GM12878 (cell line): Measurements from ENCODE around the gene PRR20C. TPM values are rescaled to one million over a fixed set of nuclear protein-coding genes. Genes with fewer than 3 reads are reported as not detected.
"Not testable (repeated sequence)": the region's sequence is repeated elsewhere in the genome, so short reads cannot be mapped to it uniquely, and the experiment has no call there.

ENCODE experiments used
- ATAC-seq: fragments of 200-7000 bp; cut with Tn5 transposase; 3 replicates; pipeline ENCODE4 v1.9.1; 2020; ENCODE audit warnings: mild to moderate bottlenecking, moderate library complexity
- BruUV-seq: library from RNA; stranded (reverse); fragments of 400-500 nt; replicated peaks from 2 replicates; lab custom pipeline; 2021; lab: Mats Ljungman, UMichigan
- CTCF ChIA-PET: fragments of 300-600 bp; sonication (Branson Sonifier 250); formaldehyde crosslinking; extraction: SDS; loops from one replicate; lab custom pipeline; 2021; ENCODE audit warnings: inconsistent platforms; lab: Yijun Ruan, JAX
- POLR2A ChIA-PET: fragments of 350-600 bp; formaldehyde crosslinking; extraction: SDS; loops from one replicate; lab custom pipeline; 2021; ENCODE audit warnings: inconsistent platforms; lab: Charles Lee
- RAD21 ChIA-PET: fragments of 300-600 bp; sonication (Branson Sonifier 250); formaldehyde crosslinking; loops from one replicate; lab custom pipeline; 2023; ENCODE audit warnings: antibody characterized with exemption; ENCODE audit not compliant: unreplicated experiment; lab: Charles Lee
- SMC1A ChIA-PET: fragments of 300-600 bp; sonication (Branson Sonifier 250); formaldehyde crosslinking; loops from one replicate; lab custom pipeline; 2023; ENCODE audit not compliant: unreplicated experiment, uncharacterized antibody; lab: Charles Lee
- DNase-seq: peaks from one replicate; pipeline ENCODE4 v3.0.0-alpha.2; 2011; ENCODE audit warnings: low read depth, low spot score
- FAIRE-seq: peaks from 3 replicates; lab custom pipeline; 2011; peaks lifted over from hg19 to GRCh38; lab: Jason Lieb, UNC
- H2AFZ ChIP-seq: 2 replicates; pipeline ENCODE4 v1.6.0; 2011; ENCODE audit warnings: low read depth, low read length, control low read depth; ENCODE audit not compliant: control insufficient read depth
- H3K27ac ChIP-seq: 2 replicates; pipeline ENCODE4 v1.5.1; 2011; ENCODE audit warnings: control low read depth; ENCODE audit not compliant: control insufficient read depth, insufficient read depth
- H3K27me3 ChIP-seq, 2 experiments: replicated peaks in 1 of 2; 2 replicates each; pipeline versions ENCODE4 v1.6.0 to v1.6.1; 2011; ENCODE audit warnings: low read length in 1 of 2; ENCODE audit not compliant: control insufficient read depth in 2 of 2, insufficient read depth in 2 of 2
- H3K36me3 ChIP-seq, 2 experiments: 2 replicates each; pipeline ENCODE4 v1.5.1; 2011; ENCODE audit warnings: low read length in 1 of 2; ENCODE audit not compliant: control insufficient read depth in 2 of 2, insufficient read depth in 2 of 2
- H3K4me1 ChIP-seq: 2 replicates; pipeline ENCODE4 v1.6.1; 2011; ENCODE audit warnings: mild to moderate bottlenecking, low read length, moderate library complexity, mixed read lengths; ENCODE audit not compliant: control insufficient read depth, insufficient read depth
- H3K4me2 ChIP-seq: 2 replicates; pipeline ENCODE4 v1.6.0; 2011; ENCODE audit warnings: control low read depth; ENCODE audit not compliant: control insufficient read depth, insufficient read depth
- H3K4me3 ChIP-seq: fragments of 200-600 bp; sonication (generic); 2 replicates; pipeline ENCODE4 v1.5.1; 2016
- H3K79me2 ChIP-seq: 2 replicates; pipeline ENCODE4 v1.6.0; 2011; ENCODE audit warnings: low read length; ENCODE audit not compliant: control insufficient read depth, insufficient read depth
- H3K9ac ChIP-seq: 2 replicates; pipeline ENCODE4 v1.8.0; 2011; ENCODE audit warnings: low read length, control low read depth, mixed read lengths; ENCODE audit not compliant: control insufficient read depth, insufficient read depth
- H3K9me3 ChIP-seq: replicated peaks from 3 replicates; pipeline ENCODE4 v1.5.1; 2011; ENCODE audit warnings: mild to moderate bottlenecking, low read length; ENCODE audit not compliant: control insufficient read depth, insufficient read depth
- H4K20me1 ChIP-seq: 2 replicates; pipeline ENCODE4 v1.6.0; 2011; ENCODE audit not compliant: control insufficient read depth, insufficient read depth
- WGBS: methylation state at CpG from one replicate; pipeline ENCODE4 v1.1.6; 2016; ENCODE audit warnings: low lambda C conversion rate; ENCODE audit not compliant: insufficient replicate concordance, insufficient coverage; ENCODE audit errors: missing lambda C conversion rate; 5-methylcytosine and 5-hydroxymethylcytosine counted together
- in situ Hi-C: fragments of 300-500 bp; cut with MboI; formaldehyde crosslinking; loops from 9 replicates; pipeline ENCODE4 v1.14.3; 2018; ENCODE audit warnings: mixed read lengths
- intact Hi-C: fragments of 100-400 bp; cut with micrococcal nuclease; formaldehyde crosslinking; loops from one replicate; pipeline ENCODE4 v1.14.2; 2022; ENCODE audit not compliant: unreplicated experiment
- polyA plus RNA-seq, 11 experiments: library from polyadenylated mRNA; depleted of rRNA in 4 of 11; unstranded in 6 of 11; stranded (reverse) in 5 of 11; fragments of >200 nt; fragmentation: Nextera tagmentation in 4 of 11; fragmentation: Illumina TruSeq in 1 of 11; extraction: Ambion mirVana in 4 of 11; extraction: Trizol in 1 of 11; gene quantifications; 1 replicate in 1 of 11; 2 replicates in 10 of 11; pipeline versions ENCODE4 v1.2.1 to v1.2.3, GENCODE V29; 2011 to 2016; ENCODE audit warnings: inconsistent platforms in 2 of 11, missing spikeins in 2 of 11, low read depth in 1 of 11
- total RNA-seq, 4 experiments: library from RNA; depleted of rRNA in 3 of 4; stranded (reverse); fragments of >200 nt in 3 of 4; fragmentation: Illumina TruSeq in 1 of 4; extraction: Trizol in 1 of 4; gene quantifications; 2 replicates each; pipeline versions ENCODE4 v1.2.1 to v1.2.3, GENCODE V29; 2013 to 2021

The PRR20C gene
- total and polyA plus RNA-seq, 10 of the 15 experiments (the other 5 are each of a cell fraction or from before 2014, with no cell fraction given), result not detected

- RAD21 ChIA-PET, H3K4me1 ChIP-seq, H3K4me3 ChIP-seq, H3K9me3 ChIP-seq, BruUV-seq, H4K20me1 ChIP-seq, CTCF ChIA-PET, SMC1A ChIA-PET, intact Hi-C loops, H3K27me3 ChIP-seq, in situ Hi-C loops, ATAC-seq, DNase-seq, POLR2A ChIA-PET, H3K36me3 ChIP-seq, H3K9ac ChIP-seq, H2AFZ ChIP-seq, FAIRE-seq, H3K27ac ChIP-seq, H3K79me2 ChIP-seq, H3K4me2 ChIP-seq: not testable (repeated sequence)
- 76% methylated on average over 8 of the region's 34 CpGs for WGBS
Measured at GRCh38 chr13:57140235-57140968, 13.5 kb upstream of the PRR20C start, which contains the start of gene PRR20A. Gene PRR20A (plus strand): TSS chr13:57140918. CDS start chr13:57141305, 387 bp downstream.

GRCh38 chr13:57147188-57147587 is 6.7 kb upstream of the PRR20C start, which contains the start of gene PRR20B:
Gene PRR20B (plus strand): TSS chr13:57147488. CDS start chr13:57147875, 387 bp downstream.
- POLR2A ChIA-PET, H3K79me2 ChIP-seq, DNase-seq, H3K36me3 ChIP-seq, H3K4me3 ChIP-seq, H2AFZ ChIP-seq, in situ Hi-C loops, intact Hi-C loops, H3K27ac ChIP-seq, SMC1A ChIA-PET, H3K4me2 ChIP-seq, H3K9me3 ChIP-seq, FAIRE-seq, RAD21 ChIA-PET, H3K4me1 ChIP-seq, CTCF ChIA-PET, H3K27me3 ChIP-seq, BruUV-seq, H4K20me1 ChIP-seq, ATAC-seq, H3K9ac ChIP-seq: not testable (repeated sequence)
- WGBS, result no CpG with 5 or more reads among the region's 22 CpGs

GRCh38 chr13:57148106-57148505 is 5.8 kb upstream of the PRR20C start:
- SMC1A ChIA-PET, H3K36me3 ChIP-seq, H3K4me3 ChIP-seq, ATAC-seq, RAD21 ChIA-PET, H2AFZ ChIP-seq, H3K4me2 ChIP-seq, H3K9me3 ChIP-seq, in situ Hi-C loops, POLR2A ChIA-PET, H3K79me2 ChIP-seq, BruUV-seq, H3K27me3 ChIP-seq, CTCF ChIA-PET, H3K27ac ChIP-seq, H4K20me1 ChIP-seq, H3K4me1 ChIP-seq, FAIRE-seq, DNase-seq, H3K9ac ChIP-seq, intact Hi-C loops: not testable (repeated sequence)
- 71% methylated on average over 8 of the region's 14 CpGs for WGBS

- in situ Hi-C loops, ATAC-seq, H4K20me1 ChIP-seq, BruUV-seq, SMC1A ChIA-PET, H3K79me2 ChIP-seq, POLR2A ChIA-PET, H3K4me1 ChIP-seq, H3K27ac ChIP-seq, RAD21 ChIA-PET, H3K27me3 ChIP-seq, CTCF ChIA-PET, H2AFZ ChIP-seq, H3K9ac ChIP-seq, intact Hi-C loops, DNase-seq, H3K4me3 ChIP-seq, H3K9me3 ChIP-seq, FAIRE-seq, H3K4me2 ChIP-seq, H3K36me3 ChIP-seq: not testable (repeated sequence)
- no CpG with 5 or more reads among the region's 22 CpGs for WGBS
Measured at GRCh38 chr13:57160332-57160731, 6.5 kb downstream of the PRR20C start, which contains the start of gene PRR20D. Gene PRR20D (plus strand): TSS chr13:57160632. CDS start chr13:57161019, 387 bp downstream.
